Activated CD8-positive, alpha-beta memory T cell treated with anti-CD3 and anti-CD28 coated beads, Interleukin-2, amount 50 U/mL, for 1 hour (primary cell): ENCODE measurements around the gene PIK3R3.

ENCODE experiments used
- DNase-seq: peaks from one replicate; pipeline ENCODE4 v3.0.0-alpha.2; 2020; ENCODE audit errors: extremely low read depth

Gene PIK3R3

GRCh38 chr1:46157916-46158311 lies 25.5 kb upstream of the PIK3R3 start:
- no peak for DNase-seq

- DNase-seq: no peak
Observed at GRCh38 chr1:46153732-46154131, 21.3 kb upstream of the PIK3R3 start.

- DNase-seq: no peak
Observed at GRCh38 chr1:46153228-46153627, 20.8 kb upstream of the PIK3R3 start.

GRCh38 chr1:46152016-46152415 lies 19.6 kb upstream of the PIK3R3 start:
- DNase-seq: no peak

- DNase-seq: no peak
Observed at GRCh38 chr1:46150085-46150484, 17.7 kb upstream of the PIK3R3 start.

GRCh38 chr1:46148318-46148717 lies 15.9 kb upstream of the PIK3R3 start:
- no peak for DNase-seq

- DNase-seq: no peak
Observed at GRCh38 chr1:46137916-46138315, 5.5 kb upstream of the PIK3R3 start.

GRCh38 chr1:46136711-46137110 lies 4.3 kb upstream of the PIK3R3 start:
- no peak for DNase-seq

- DNase-seq: no peak
Observed at GRCh38 chr1:46134660-46135331, 2.4 kb upstream of the PIK3R3 start.

GRCh38 chr1:46133781-46134350 lies 1.4 kb upstream of the PIK3R3 start:
- DNase-seq: no peak

- DNase-seq: no peak
Observed at GRCh38 chr1:46133181-46133658, 791 bp upstream of the PIK3R3 start.

- no peak for DNase-seq
Observed at GRCh38 chr1:46131712-46132528, 509 bp downstream of the PIK3R3 start.

GRCh38 chr1:46131093-46131492 lies 1.3 kb downstream of the PIK3R3 start:
- DNase-seq: no peak

GRCh38 chr1:46130606-46131005 lies 1.8 kb downstream of the PIK3R3 start:
- no peak for DNase-seq

- no peak for DNase-seq
Observed at GRCh38 chr1:46130121-46130520, 2.3 kb downstream of the PIK3R3 start.

- no peak for DNase-seq
Observed at GRCh38 chr1:46128344-46128743, 4.1 kb downstream of the PIK3R3 start.

- DNase-seq: no peak
Observed at GRCh38 chr1:46118856-46119255, 13.6 kb downstream of the PIK3R3 start.

GRCh38 chr1:46117810-46118494 lies 14.5 kb downstream of the PIK3R3 start:
- no peak for DNase-seq

- no peak for DNase-seq
Observed at GRCh38 chr1:46114925-46115603, 17.4 kb downstream of the PIK3R3 start.

GRCh38 chr1:46113948-46114347 lies 18.5 kb downstream of the PIK3R3 start:
- no peak for DNase-seq

- no peak for DNase-seq
Observed at GRCh38 chr1:46112108-46112507, 20.3 kb downstream of the PIK3R3 start.

- DNase-seq: no peak
Observed at GRCh38 chr1:46110521-46110920, 21.9 kb downstream of the PIK3R3 start.
